SW480 (cell line): ENCODE results near the gene PRAMEF33.
"Not testable (repeated sequence)": the region's sequence is repeated elsewhere in the genome, so short reads cannot be mapped to it uniquely, and the experiment has no call there.

Source experiments
- DNase-seq: peaks from one replicate; pipeline ENCODE4 v3.0.0-alpha.2; 2016; ENCODE audit warnings: low spot score

The PRAMEF33 gene, protein sequence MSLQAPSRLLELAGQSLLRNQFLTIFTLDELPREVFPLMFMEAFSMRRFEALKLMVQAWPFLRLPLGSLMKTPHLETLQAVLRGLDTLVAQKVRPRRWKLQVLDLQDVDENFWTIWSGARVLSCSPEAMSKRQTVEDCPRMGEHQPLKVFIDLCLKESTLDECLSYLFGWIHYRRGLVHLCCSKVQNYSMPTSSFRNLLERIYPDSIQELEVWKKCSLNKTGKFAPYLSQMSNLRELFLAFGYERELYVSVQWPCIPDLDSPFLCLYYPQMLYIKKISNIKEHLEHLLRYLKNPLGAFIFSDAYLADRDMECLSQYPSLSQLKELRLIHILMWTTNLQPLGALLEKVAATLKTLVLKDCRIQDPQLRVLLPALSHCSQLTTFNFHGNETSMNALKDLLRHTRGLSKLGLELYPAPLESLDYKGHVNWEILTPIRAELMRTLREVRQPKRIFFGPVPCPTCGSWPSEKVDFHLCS

DNA sequence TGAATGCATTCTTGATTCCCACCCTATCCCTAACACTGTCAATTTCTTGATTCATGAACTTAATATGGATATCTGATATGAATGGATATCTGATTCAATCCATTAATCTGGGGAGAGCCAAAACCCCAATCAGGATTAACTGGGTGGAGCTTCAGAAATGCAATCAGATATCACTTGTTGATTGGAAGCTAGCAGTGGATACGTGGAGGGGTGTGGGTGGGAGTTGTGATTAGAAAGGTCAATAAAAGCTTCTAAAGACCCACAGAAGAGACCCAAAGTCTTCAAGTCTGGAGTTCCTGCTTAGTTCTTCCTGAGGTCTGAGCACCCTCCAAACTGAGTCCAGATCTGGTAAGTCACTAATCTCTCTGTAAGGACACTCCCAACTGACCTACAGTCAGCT is at the start of gene PRAMEF33:
Gene PRAMEF33 (plus strand): TSS at position 301 of the 400 bp plus-strand sequence. CDS start 2,416 bp downstream, outside the sequence.
- DNase-seq = not testable (repeated sequence)

DNA sequence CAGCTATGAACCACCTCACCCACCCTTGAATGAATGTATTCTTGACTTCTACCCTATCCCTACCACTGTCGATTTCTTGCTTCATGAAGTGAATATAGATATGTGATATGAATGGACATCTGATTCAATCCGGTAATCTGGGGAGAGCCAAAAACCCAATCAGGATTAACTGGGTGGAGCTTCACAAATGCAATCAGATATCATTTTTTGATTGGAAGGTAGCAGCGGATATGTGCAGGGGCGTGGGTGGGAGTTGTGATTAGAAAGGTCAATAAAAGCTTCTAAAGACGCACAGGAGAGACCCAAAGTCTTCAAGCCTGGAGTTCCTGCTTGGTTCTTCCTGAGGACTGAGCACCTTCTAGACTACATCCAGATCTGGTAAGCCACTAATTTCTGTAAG is 49.4 kb upstream of the PRAMEF33 start, which contains the start of gene PRAMEF5:
Gene PRAMEF5 (plus strand): TSS at position 301 of the 400 bp plus-strand sequence. CDS start 5,071 bp downstream, outside the sequence.
- DNase-seq = not testable (repeated sequence)

DNA sequence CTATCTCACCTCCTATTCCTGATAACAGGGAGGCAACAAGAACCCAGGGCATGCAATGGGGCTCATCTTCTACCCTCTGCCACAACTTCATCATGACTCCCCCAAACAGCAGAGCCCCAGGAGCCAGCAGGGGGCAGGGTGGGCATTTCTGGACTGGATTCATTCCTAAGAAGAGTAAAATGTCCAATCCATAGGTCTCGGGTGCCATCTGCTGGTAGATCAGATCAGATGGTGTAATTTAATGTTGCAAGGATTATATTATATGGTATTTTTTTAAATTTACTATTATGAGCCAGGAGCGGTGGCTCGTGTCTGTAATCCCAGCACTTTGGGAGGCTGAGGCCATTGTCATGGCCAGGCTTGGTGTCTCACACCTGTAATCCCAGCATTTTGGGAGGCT is 38.2 kb upstream of the PRAMEF33 start:
- DNase-seq = not testable (repeated sequence)

DNA sequence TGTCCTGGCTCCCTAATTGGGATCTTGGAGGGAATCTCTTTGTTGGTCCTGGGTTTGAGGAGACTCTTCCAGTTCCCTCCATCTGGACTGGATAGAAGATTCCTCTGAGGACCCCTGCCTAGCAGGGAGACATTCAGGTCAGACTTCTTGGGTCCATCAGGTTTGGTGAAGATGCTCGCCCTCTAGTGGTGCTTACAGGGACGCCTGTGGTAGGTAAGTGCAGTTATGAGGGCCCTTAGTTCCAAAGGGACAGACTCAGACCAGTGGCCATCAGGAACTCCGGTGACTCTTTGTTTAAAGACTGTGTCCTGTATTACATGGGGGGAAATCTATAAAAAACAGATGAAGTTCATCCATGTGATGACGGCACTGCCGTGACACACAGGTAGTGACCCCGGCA is 26.3 kb upstream of the PRAMEF33 start:
- DNase-seq = peak; percentile 5

DNA sequence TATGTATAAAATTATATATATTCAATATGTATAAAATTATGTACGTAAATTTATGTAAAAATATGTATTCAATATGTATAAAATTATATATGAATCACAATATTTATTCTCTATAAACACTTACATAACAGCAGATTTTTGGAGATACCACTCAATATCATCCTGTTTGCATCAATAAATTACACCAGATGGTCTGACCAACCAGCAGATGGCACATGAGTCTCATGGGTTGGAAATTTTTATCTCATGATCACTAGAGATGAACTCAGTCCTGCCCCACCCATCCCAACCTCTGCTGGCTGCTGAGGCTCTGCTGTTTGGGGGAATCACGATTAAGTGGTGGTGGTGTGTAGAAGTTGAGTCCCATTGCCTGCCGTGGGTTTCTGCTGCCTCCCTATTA is 23.7 kb upstream of the PRAMEF33 start:
- DNase-seq = not testable (repeated sequence)

DNA sequence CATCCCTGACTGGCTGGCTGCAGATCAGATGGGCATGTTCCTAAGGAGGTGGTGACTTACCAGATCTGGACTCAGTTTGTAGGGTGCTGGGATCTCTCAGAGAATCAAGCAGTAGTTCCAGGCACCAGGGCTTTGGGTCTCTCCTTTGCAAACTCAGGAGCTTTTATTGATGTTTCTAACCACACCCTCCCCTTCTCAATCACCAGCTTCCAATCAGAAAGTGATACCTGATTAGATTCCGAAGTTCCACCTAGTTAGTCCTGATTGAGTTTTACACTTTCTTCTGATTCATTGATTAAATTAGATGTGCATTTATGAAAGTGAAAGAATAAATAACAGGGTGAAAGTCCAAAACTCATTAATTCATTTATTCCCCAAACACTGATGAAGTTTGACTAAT is 18.3 kb upstream of the PRAMEF33 start, which contains the start of gene PRAMEF8:
Gene PRAMEF8 (minus strand): TSS at position 101 of the 400 bp plus-strand sequence. CDS start 1,046 bp downstream, outside the sequence.
- DNase-seq = not testable (repeated sequence)

DNA sequence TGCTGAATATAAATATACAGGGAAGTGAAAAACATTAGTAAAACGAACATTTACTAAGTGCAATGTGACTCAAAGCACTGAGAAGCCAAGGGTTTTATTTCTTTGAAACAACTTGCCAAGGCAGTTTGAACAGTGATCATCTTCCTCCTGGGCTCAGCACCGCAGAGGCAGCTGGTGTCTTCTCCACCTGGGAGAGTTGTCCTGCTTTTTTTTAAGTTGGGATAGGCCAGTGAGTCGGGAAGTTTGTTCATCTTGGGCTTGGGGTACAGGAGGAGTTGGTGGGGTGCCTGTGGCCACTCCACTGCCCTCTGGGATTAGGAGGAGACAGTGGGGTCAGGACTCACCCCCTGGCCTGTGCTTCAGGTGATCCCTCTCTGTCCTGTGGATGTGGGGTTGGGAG is 14.3 kb upstream of the PRAMEF33 start:
- not testable (repeated sequence) for DNase-seq

DNA sequence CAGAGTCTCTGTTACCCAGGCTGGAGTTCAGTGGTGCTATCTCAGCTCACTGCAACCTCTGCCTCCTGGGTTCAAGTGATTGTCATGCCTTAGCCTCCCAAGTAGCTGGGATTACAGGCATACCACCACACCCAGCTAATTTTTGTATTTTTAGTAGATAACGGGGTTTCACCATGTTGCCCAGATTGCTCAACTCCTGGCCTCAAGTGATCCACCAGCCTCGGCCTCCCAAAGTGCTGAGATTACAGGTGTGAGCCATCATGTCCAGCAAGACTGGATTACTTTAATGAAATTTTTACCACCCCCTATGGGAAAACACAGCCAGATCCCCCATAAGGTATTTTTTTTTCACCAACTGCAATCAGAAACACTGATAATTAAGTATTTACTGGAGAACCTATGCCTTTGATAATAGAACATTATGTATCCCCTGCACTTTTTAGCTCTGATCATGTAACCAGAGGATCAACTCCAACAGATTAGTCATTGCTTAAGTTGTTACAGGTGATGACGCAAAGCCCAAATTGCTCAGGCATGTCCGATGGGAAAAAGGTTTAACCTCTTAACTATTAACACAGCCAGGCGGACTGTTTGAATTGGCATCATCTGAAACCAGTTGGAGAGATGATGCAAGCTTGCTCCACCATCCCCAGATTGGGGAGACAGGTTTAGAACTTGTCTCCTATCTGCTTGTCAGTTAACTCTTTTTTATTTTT is 6.0 kb upstream of the PRAMEF33 start:
- DNase-seq = not testable (repeated sequence)

DNA sequence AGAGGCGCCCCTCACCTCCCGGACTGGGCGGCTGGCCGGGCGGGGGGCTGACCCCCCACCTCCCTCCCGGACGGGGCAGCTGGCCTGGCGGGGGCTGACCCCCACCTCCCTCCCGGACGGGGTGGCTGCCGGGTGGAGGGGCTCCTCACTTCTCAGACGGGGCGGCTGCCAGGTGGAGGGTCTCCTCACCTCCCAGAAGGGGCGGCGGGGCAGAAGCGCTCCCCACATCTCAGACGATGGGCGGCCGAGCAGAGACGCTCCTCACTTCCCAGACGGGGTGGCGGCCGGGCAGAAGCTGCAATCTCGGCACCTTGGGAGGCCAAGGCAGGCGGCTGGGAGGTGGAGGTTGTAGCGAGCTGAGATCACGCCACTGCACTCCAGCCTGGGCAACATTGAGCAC is 4.6 kb upstream of the PRAMEF33 start:
- DNase-seq = not testable (repeated sequence)

DNA sequence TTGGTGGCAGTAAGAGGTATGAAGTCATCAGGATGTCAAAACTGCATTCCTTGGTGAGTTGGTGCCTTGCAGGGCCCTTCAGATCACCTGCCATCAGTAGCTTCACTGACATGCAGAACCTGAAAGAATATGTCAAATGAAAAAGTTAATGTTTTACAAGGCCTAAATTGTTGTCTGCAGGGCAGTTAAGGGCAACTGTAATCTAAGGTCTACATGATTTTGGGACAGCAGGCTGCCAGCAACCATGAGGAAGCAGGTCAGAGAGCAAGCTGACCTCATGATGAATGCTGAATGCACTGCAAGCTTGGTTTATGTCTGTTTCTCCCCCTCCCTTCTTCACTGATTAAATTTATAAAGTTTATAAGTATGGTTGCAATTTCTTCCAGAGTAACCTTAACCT is 1.1 kb upstream of the PRAMEF33 start:
- not testable (repeated sequence) for DNase-seq

DNA sequence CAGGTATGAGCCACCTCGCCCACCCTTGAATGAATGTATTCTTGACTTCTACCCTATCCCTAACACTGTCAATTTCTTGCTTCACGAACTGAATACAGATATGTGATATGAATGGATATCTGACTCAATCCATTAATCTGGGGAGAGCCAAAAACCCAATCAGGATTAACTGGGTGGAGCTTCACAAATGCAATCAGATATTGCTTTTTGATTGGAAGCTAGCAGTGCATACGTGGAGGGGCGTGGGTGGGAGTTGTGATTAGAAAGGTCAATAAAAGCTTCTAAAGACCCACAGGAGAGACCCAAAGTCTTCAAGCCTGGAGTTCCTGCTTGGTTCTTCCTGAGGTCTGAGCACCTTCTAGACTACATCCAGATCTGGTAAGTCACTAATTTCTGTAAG is 11.9 kb downstream of the PRAMEF33 start, which contains the start of gene PRAMEF15:
Gene PRAMEF15 (plus strand): TSS at position 301 of the 400 bp plus-strand sequence. CDS start 2,827 bp downstream, outside the sequence.
- not testable (repeated sequence) for DNase-seq

DNA sequence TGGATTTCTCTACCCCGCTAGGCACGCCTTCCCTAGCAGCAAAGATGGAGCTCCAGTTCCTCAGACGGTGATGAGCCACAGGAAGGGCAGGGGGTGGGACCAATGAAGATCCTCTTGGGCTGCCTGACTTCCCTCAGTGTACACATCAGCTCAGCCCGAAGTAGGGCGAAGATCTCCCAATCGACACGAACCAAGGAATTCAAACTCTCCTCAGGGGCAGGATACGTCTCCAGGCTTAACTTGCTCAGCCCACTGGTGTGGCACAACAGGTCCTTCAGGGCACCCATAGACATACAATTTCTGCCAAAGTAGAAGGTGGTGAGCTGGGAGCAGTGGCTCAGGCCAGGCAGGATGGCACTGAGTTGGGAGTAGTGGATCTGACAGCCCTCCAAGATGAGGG is 39.2 kb downstream of the PRAMEF33 start:
- DNase-seq = not testable (repeated sequence)

DNA sequence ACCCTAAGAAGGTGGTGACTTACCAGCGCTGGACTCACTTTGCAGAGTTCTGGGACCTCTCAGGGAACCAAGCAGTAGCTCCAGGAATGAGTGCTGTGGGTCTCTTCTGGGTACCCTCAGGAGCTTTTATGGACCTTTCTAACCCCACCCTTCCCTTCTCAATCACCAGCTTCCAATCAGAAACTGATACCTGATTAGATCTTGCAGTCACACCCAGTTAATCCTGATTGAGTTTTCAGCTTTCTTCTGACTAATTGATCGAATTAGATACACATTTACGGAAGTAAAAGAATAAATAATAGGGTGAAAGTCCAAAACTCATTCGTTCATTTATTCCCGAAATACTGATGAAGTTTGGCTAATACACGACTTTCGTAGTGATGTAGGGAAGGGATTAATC is 43.7 kb downstream of the PRAMEF33 start, which contains the start of gene PRAMEF14:
Gene PRAMEF14 (minus strand): TSS at position 101 of the 400 bp plus-strand sequence. CDS start 1,820 bp downstream, outside the sequence.
- not testable (repeated sequence) for DNase-seq

DNA sequence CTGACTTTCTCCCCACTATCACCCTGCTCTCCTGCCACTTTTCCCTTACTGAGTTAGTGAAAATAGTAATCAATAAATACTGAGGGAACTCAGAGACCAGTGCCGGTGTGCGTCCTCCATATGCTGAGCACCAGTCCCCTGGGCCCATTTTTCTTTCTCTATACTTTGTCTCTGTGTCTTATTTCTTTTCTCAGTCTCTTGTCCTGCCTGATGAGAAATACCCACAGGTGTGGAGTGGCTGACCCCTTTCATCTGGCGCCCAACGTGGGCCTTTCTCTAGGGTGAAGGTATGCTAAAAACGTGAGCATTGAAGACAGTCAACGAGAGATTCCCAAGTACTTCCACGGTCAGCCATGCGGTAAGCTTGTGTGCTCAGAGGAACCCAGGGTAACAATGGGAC is 50.1 kb downstream of the PRAMEF33 start:
- not testable (repeated sequence) for DNase-seq

DNA sequence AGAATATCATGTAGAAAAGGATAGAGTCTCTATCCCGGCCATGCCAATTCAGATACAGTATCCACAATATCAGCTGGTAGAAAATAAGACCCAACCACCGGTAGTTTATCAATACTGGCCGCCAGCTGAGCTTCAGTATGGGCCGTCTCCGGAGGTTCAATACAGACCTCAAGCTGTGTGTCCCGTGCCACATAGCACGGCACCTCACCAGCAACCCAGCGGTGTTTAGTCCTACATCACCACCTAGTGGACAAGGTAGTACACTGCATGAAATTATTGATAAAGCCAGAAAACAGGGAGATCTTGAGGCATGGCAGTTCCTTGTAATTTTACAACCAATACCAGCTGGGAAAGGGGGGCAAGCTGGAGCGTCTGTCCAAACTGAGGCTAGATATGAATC is 51.1 kb downstream of the PRAMEF33 start:
- DNase-seq = not testable (repeated sequence)

DNA sequence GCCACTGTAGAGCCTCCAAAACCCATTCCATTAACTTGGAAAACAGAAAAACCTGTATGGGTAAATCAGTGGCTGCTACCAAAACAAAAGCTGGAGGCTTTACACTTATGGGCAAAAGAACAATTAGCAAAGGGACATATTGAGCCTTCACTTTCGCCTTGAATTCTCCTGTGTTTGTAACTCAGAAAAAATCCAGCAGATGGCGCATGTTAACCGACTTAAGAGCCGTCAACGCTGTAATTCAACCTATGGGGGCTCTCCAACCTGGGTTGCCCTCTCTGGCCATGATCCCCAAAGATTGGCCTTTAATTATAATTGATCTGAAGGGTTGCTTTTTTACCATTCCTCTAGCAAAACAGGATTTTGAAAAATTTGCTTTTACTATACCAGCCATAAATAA is 53.4 kb downstream of the PRAMEF33 start:
- peak; percentile 55 for DNase-seq
